Measurements from ENCODE around the gene TMEM272. TPM values are rescaled to one million over a fixed set of nuclear protein-coding genes. Genes with fewer than 3 reads are reported as not detected.

Gene TMEM272
- total and polyA plus RNA-seq, 2 of the 13 experiments (the other 11 are each of a cell fraction or from before 2014, with no cell fraction given): 0.37 to 0.62 TPM

GRCh38 chr13:51887468-51887867 is 42.5 kb upstream of the TMEM272 start:
- Histone ChIP-seq H3K4me3 (replicated peaks in 1 of 3; ENCODE audit: insufficient read depth in 1 of 3, low read depth in 2 of 3, low read length in 3 of 3) (no peak overlapping the region), H3K4me2 (ENCODE audit: low read depth, low read length) (no peak overlapping the region), H3K79me2 (ENCODE audit: insufficient read depth, low read length) (no peaks in the 10 kb centered on the region), H3K9me3 (ENCODE audit: low read length) (no peaks in the 10 kb centered on the region), H4K20me1 (ENCODE audit: insufficient read depth, low read length) (no peaks in the 10 kb centered on the region), H3K27me3 (ENCODE audit: control insufficient read depth in 1 of 2, insufficient read depth in 2 of 2, low read length in 2 of 2) (no peaks in the 10 kb centered on the region), H2AFZ (ENCODE audit: low read length) (no peak overlapping the region), H3K36me3 (replicated peaks in 1 of 2; ENCODE audit: control insufficient read depth in 1 of 2, insufficient read depth in 2 of 2, low read length in 2 of 2) (0 out of 5 replicates have a peak, but pooled peaks cover 0 to 3% of the 10 kb centered on the region in 2 experiments), H3K9ac (ENCODE audit: insufficient read depth, low read depth, low read length) (no peak overlapping the region), H3K4me1 (ENCODE audit: insufficient read depth, low read length) (no peaks in the 10 kb centered on the region), H3K27ac (ENCODE audit: extremely low read length, insufficient read depth, low read length) (no peak overlapping the region)
- ATAC-seq (no peak), FAIRE-seq (no peak), DNase-seq (ENCODE audit: low spot score) (no peak)
- no peak for TF ChIP-seq TP53 (CRISPR knock-in tag; conservative IDR thresholded peaks at IDR 0.05)
- no peak for TF ChIP-seq NR2C2 (CRISPR knock-in tag; IDR thresholded peaks at IDR 0.05; ENCODE audit: borderline replicate concordance)
- no peak for TF ChIP-seq ZFX (CRISPR knock-in tag; IDR thresholded peaks at IDR 0.05; ENCODE audit: low read depth)
- TF ChIP-seq, protein P1, sequence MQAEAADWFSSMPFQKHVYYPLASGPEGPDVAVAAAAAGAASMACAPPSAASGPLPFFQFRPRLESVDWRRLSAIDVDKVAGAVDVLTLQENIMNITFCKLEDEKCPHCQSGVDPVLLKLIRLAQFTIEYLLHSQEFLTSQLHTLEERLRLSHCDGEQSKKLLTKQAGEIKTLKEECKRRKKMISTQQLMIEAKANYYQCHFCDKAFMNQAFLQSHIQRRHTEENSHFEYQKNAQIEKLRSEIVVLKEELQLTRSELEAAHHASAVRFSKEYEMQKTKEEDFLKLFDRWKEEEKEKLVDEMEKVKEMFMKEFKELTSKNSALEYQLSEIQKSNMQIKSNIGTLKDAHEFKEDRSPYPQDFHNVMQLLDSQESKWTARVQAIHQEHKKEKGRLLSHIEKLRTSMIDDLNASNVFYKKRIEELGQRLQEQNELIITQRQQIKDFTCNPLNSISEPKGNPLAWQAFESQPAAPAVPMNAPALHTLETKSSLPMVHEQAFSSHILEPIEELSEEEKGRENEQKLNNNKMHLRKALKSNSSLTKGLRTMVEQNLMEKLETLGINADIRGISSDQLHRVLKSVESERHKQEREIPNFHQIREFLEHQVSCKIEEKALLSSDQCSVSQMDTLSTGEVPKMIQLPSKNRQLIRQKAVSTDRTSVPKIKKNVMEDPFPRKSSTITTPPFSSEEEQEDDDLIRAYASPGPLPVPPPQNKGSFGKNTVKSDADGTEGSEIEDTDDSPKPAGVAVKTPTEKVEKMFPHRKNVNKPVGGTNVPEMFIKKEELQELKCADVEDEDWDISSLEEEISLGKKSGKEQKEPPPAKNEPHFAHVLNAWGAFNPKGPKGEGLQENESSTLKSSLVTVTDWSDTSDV (CRISPR knock-in tag; IDR thresholded peaks at IDR 0.05): no peak
- TF ChIP-seq CAMTA2 (CRISPR knock-in tag; IDR thresholded peaks at IDR 0.05; ENCODE audit: borderline replicate concordance): no peak
- TF ChIP-seq, protein P2, sequence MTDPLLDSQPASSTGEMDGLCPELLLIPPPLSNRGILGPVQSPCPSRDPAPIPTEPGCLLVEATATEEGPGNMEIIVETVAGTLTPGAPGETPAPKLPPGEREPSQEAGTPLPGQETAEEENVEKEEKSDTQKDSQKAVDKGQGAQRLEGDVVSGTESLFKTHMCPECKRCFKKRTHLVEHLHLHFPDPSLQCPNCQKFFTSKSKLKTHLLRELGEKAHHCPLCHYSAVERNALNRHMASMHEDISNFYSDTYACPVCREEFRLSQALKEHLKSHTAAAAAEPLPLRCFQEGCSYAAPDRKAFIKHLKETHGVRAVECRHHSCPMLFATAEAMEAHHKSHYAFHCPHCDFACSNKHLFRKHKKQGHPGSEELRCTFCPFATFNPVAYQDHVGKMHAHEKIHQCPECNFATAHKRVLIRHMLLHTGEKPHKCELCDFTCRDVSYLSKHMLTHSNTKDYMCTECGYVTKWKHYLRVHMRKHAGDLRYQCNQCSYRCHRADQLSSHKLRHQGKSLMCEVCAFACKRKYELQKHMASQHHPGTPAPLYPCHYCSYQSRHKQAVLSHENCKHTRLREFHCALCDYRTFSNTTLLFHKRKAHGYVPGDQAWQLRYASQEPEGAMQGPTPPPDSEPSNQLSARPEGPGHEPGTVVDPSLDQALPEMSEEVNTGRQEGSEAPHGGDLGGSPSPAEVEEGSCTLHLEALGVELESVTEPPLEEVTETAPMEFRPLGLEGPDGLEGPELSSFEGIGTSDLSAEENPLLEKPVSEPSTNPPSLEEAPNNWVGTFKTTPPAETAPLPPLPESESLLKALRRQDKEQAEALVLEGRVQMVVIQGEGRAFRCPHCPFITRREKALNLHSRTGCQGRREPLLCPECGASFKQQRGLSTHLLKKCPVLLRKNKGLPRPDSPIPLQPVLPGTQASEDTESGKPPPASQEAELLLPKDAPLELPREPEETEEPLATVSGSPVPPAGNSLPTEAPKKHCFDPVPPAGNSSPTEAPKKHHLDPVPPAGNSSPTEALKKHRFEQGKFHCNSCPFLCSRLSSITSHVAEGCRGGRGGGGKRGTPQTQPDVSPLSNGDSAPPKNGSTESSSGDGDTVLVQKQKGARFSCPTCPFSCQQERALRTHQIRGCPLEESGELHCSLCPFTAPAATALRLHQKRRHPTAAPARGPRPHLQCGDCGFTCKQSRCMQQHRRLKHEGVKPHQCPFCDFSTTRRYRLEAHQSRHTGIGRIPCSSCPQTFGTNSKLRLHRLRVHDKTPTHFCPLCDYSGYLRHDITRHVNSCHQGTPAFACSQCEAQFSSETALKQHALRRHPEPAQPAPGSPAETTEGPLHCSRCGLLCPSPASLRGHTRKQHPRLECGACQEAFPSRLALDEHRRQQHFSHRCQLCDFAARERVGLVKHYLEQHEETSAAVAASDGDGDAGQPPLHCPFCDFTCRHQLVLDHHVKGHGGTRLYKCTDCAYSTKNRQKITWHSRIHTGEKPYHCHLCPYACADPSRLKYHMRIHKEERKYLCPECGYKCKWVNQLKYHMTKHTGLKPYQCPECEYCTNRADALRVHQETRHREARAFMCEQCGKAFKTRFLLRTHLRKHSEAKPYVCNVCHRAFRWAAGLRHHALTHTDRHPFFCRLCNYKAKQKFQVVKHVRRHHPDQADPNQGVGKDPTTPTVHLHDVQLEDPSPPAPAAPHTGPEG (CRISPR knock-in tag; IDR thresholded peaks at IDR 0.05): no peak
- TF ChIP-seq SMAD1 (CRISPR knock-in tag; IDR thresholded peaks at IDR 0.05; ENCODE audit: borderline replicate concordance, low read depth): no peak
- TF ChIP-seq ZSCAN31 (CRISPR knock-in tag; IDR thresholded peaks at IDR 0.05; ENCODE audit: low read depth): no peak
- no peak for TF ChIP-seq ZNF563 (CRISPR knock-in tag; IDR thresholded peaks at IDR 0.05)
- no peak for TF ChIP-seq ZNF430 (CRISPR knock-in tag; IDR thresholded peaks at IDR 0.05)
- no peak for TF ChIP-seq ZNF292 (CRISPR knock-in tag; IDR thresholded peaks at IDR 0.05; ENCODE audit: borderline replicate concordance, low read depth)
- no peak for TF ChIP-seq ZNF709 (CRISPR knock-in tag; IDR thresholded peaks at IDR 0.05)
- BruUV-seq (replicated peaks): no TSS peak
- WGBS (ENCODE audit: low lambda C conversion rate): 90% methylated on average over 2 of the region's 2 CpGs
- POLR2A ChIA-PET: no interaction called here
- intact Hi-C loops (cut with micrococcal nuclease; ENCODE audit: unreplicated experiment) (no loop called here), in situ Hi-C loops (cut with HindIII; ENCODE audit: extremely low pct_ligation_motif_present, low pct_unique_long_range_greater_than_20kb) (no loop called here)
- CTCF ChIA-PET (ENCODE audit: low intra/inter-chr PET ratio, low total read pairs): no interaction called here

All from HepG2 (cell line).